ENCODE data around the gene SPDYE2.
"Not testable (repeated sequence)": the region's sequence is repeated elsewhere in the genome, so short reads cannot be mapped to it uniquely, and the experiment has no call there.

Gene SPDYE2

GRCh38 chr7:102606848-102607247 is 55.8 kb downstream of the SPDYE2 start:
- not testable (repeated sequence) for DNase-seq

GRCh38 chr7:102609734-102610133 is 58.7 kb downstream of the SPDYE2 start:
- DNase-seq: not testable (repeated sequence)

GRCh38 chr7:102610441-102610840 is 59.4 kb downstream of the SPDYE2 start:
- DNase-seq: not testable (repeated sequence)

DNA sequence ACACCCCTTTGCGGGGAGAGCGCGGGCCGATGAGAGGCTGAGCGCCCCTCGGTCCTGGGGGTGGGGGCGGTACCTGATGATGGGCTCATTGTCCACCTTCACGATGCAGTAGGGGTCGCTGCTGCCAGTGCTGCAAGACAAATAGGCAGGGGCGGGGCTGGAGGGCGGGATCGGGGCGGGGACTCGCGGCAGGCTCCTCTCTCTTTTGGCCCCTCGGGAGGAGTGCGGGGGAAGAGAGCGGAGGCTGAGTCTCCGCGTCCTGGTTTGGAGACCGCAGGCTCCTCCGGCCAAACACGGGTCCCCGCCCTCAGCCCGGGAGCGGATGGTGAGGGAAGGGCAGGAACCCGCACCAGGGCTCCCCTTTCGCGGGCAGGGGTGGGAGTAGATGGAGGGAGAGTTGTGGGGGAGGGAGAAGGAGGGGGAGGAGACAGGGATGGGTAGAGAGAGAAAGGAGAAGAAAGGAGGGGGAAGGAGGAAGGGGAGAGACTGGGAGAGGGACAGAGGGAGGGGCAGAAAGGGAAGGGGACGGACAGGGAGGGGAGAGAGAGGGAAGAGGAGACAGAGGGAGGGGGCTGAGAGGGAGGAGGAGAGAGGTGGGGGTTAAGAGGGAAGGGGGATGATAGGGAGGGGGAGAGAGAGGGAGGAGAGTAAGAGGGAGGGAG is 60.1 kb downstream of the SPDYE2 start:
- DNase-seq: not testable (repeated sequence)

DNA sequence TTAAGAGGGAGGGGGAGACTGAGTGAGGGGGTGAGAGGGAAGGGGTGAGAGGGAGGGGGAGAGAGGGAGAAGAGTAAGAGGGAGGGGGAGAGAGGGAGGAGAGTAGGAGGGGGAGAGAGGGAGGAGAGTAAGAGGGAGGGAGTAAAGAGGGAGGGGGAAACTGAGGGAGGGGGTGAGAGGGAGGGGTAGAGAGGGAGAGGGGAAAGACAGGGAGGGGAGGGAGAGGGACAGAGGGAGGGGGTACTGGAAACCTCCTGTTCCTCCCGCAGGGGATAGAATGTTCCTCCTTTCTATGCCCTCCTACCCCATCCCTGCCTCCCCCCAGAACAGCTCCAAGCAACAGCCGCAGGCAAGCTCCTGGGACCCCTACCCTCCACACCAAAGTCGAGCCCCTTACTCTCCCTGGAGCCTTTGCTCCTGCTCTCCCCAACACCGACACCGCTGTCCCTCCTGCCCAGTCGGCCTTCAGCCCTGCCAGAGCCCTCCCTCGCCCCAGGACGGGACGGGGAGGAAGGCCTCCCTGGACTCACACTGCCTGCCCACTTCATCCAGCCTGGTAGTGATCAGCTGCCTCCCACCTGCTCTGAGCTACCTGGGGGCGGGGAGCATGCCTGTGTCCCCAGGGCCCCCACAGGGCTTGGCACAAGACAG is 60.8 kb downstream of the SPDYE2 start:
- not testable (repeated sequence) for DNase-seq

Data from CD4-positive, alpha-beta T cell treated with Interferon gamma for 1 hour (primary cell).